Fibroblast of lung (primary cell): ENCODE results near the gene GREB1. TPM values are rescaled to one million over a fixed set of nuclear protein-coding genes. Genes with fewer than 3 reads are reported as not detected.

ENCODE experiments used
- DNase-seq, 2 donors: peaks; one replicate each; pipeline versions ENCODE4 v3.0.0 to v3.0.0-alpha.2; 2010; ENCODE audit warnings: low read depth in 2 of 2
- H2AFZ ChIP-seq: 2 replicates; pipeline ENCODE4 v1.5.1; 2012; ENCODE audit warnings: low read length, control low read depth, inconsistent platforms
- H3K27ac ChIP-seq: 2 replicates; pipeline ENCODE4 v1.5.1; 2011; ENCODE audit warnings: low read length, control low read depth; ENCODE audit not compliant: insufficient read depth
- H3K27me3 ChIP-seq: 2 replicates; pipeline ENCODE4 v1.5.1; 2011; ENCODE audit warnings: mild to moderate bottlenecking, low read length; ENCODE audit not compliant: control insufficient read depth, insufficient read depth
- H3K36me3 ChIP-seq: 2 replicates; pipeline ENCODE4 v1.5.1; 2011; ENCODE audit warnings: low read length; ENCODE audit not compliant: control insufficient read depth, insufficient read depth
- H3K4me1 ChIP-seq: 2 replicates; pipeline ENCODE4 v1.5.1; 2011; ENCODE audit warnings: low read length; ENCODE audit not compliant: control insufficient read depth, insufficient read depth; ENCODE audit errors: extremely low read depth
- H3K4me2 ChIP-seq: 2 replicates; pipeline ENCODE4 v1.5.1; 2011; ENCODE audit warnings: low read length, control low read depth; ENCODE audit not compliant: insufficient read depth; ENCODE audit errors: extremely low read depth
- H3K4me3 ChIP-seq, 4 experiments: fragments of 200-600 bp in 1 of 4; sonication (generic) in 1 of 4; replicated peaks in 1 of 4; 2 replicates each; pipeline ENCODE4 v1.5.1; 2011 to 2016; ENCODE audit warnings: low read length in 4 of 4, low read depth in 3 of 4, mild to moderate bottlenecking in 3 of 4, control low read depth in 2 of 4, inconsistent platforms in 1 of 4, mixed read lengths in 1 of 4; ENCODE audit not compliant: insufficient read depth in 1 of 4; ENCODE audit errors: control extremely low read depth in 1 of 4
- H3K79me2 ChIP-seq: 2 replicates; pipeline ENCODE4 v1.5.1; 2012; ENCODE audit warnings: mild to moderate bottlenecking, low read length, inconsistent platforms; ENCODE audit not compliant: control insufficient read depth, insufficient read depth
- H3K9ac ChIP-seq: 2 replicates; pipeline ENCODE4 v1.5.1; 2011; ENCODE audit warnings: mild to moderate bottlenecking, low read length, control low read depth; ENCODE audit not compliant: insufficient read depth
- H3K9me3 ChIP-seq: 2 replicates; pipeline ENCODE4 v1.5.1; 2012; ENCODE audit warnings: low read depth, low read length; ENCODE audit not compliant: control insufficient read depth, insufficient read depth
- H4K20me1 ChIP-seq: 2 replicates; pipeline ENCODE4 v1.5.1; 2011; ENCODE audit warnings: low read length; ENCODE audit not compliant: control insufficient read depth, insufficient read depth; ENCODE audit errors: extremely low read depth
- EZH2 ChIP-seq: IDR thresholded peaks from 2 replicates; pipeline ENCODE4 v1.5.1; 2012; ENCODE audit warnings: low read length, control low read depth, mild to moderate bottlenecking; ENCODE audit errors: missing control alignments
- polyA plus RNA-seq, 2 donors: library from polyadenylated mRNA; depleted of rRNA in 1 of 2; stranded (reverse) in 1 of 2; unstranded in 1 of 2; fragments of >200 nt; gene quantifications; 2 replicates each; pipeline ENCODE4 v1.2.1, GENCODE V29; 2011 to 2012; ENCODE audit warnings: missing spikeins in 1 of 2
- total RNA-seq: library from RNA; depleted of rRNA; stranded (reverse); fragments of >200 nt; gene quantifications from 2 replicates; pipeline ENCODE4 v1.2.1, GENCODE V29; 2014
- TF ChIP-seq, protein P1 (sequence below), 2 donors: IDR thresholded peaks in 1 of 2; conservative IDR thresholded peaks in 1 of 2; 1 replicate in 1 of 2; 2 replicates in 1 of 2; pipeline ENCODE4 v1.5.1; 2011 to 2012; ENCODE audit warnings: low read length in 2 of 2, control low read depth in 1 of 2, inconsistent platforms in 1 of 2, low read depth in 1 of 2, mild to moderate bottlenecking in 1 of 2

Gene GREB1
- total and polyA plus RNA-seq, 2 donors (not counting 1 experiment from before 2014, with no cell fraction given): 0.06 to 2.0 TPM

DNA sequence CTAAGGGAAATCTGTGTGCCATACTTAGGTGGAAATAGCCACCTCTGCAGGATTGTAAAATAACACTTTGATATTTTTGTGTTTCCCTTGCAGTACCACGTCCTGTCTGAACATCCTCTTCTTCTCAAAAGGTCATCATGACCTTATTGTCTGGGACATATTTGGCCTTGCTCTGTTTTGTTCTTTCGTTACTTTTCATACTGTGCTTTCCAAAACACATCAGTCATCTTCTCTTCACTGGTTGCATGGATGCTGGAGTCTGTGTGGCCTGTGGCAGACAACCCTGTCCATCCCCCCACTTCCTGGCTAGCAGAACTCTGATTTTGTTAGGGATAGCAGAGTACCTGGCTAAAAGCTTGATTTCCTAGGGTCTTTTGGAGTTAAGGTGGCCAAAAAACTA, 9.4 kb upstream of the GREB1 start:
- Histone ChIP-seq H3K9ac (no peak overlapping the region), H3K79me2 (no peaks in the 10 kb centered on the region), H3K4me2 (no peak overlapping the region), H3K27ac (no peak overlapping the region), H3K27me3 (peaks cover 3% of the 10 kb centered on the region), H3K4me1 (no peaks in the 10 kb centered on the region), H3K4me3 (no peak overlapping the region), H4K20me1 (no peaks in the 10 kb centered on the region), H3K9me3 (no peaks in the 10 kb centered on the region), H2AFZ (no peak overlapping the region), H3K36me3 (no peaks in the 10 kb centered on the region)
- no peak for DNase-seq
- TF ChIP-seq EZH2: no peak
- TF ChIP-seq, protein P1, sequence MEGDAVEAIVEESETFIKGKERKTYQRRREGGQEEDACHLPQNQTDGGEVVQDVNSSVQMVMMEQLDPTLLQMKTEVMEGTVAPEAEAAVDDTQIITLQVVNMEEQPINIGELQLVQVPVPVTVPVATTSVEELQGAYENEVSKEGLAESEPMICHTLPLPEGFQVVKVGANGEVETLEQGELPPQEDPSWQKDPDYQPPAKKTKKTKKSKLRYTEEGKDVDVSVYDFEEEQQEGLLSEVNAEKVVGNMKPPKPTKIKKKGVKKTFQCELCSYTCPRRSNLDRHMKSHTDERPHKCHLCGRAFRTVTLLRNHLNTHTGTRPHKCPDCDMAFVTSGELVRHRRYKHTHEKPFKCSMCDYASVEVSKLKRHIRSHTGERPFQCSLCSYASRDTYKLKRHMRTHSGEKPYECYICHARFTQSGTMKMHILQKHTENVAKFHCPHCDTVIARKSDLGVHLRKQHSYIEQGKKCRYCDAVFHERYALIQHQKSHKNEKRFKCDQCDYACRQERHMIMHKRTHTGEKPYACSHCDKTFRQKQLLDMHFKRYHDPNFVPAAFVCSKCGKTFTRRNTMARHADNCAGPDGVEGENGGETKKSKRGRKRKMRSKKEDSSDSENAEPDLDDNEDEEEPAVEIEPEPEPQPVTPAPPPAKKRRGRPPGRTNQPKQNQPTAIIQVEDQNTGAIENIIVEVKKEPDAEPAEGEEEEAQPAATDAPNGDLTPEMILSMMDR (conservative IDR thresholded peaks at IDR 0.05 in 1 of 2, IDR thresholded peaks at IDR 0.05 in 1 of 2; ENCODE audit: low read depth in 1 of 2, low read length in 2 of 2): no peak

- no peak overlapping the region for H2AFZ ChIP-seq
- no peak overlapping the region for H3K9ac ChIP-seq
- no peaks in the 10 kb centered on the region for H3K9me3 ChIP-seq
- no peak overlapping the region for H3K4me3 ChIP-seq
- no peak for DNase-seq
- peaks cover 3% of the 10 kb centered on the region for H3K27me3 ChIP-seq
- H3K4me2 ChIP-seq: no peak overlapping the region
- no peaks in the 10 kb centered on the region for H4K20me1 ChIP-seq
- H3K4me1 ChIP-seq: no peaks in the 10 kb centered on the region
- TF ChIP-seq EZH2: no peak
- TF ChIP-seq, protein P1 (conservative IDR thresholded peaks at IDR 0.05 in 1 of 2, IDR thresholded peaks at IDR 0.05 in 1 of 2; ENCODE audit: low read depth in 1 of 2, low read length in 2 of 2): no peak
- no peaks in the 10 kb centered on the region for H3K36me3 ChIP-seq
- no peak overlapping the region for H3K27ac ChIP-seq
- no peaks in the 10 kb centered on the region for H3K79me2 ChIP-seq
Observed at GRCh38 chr2:11525762-11526161, 8.1 kb upstream of the GREB1 start.

- Histone ChIP-seq H4K20me1 (no peaks in the 10 kb centered on the region), H3K4me1 (no peaks in the 10 kb centered on the region), H3K27me3 (peaks cover 3% of the 10 kb centered on the region), H3K79me2 (no peaks in the 10 kb centered on the region), H3K4me2 (no peak overlapping the region), H3K9ac (no peak overlapping the region), H2AFZ (no peak overlapping the region), H3K27ac (no peak overlapping the region), H3K4me3 (no peak overlapping the region), H3K36me3 (no peaks in the 10 kb centered on the region), H3K9me3 (no peaks in the 10 kb centered on the region)
- TF ChIP-seq, protein P1 (conservative IDR thresholded peaks at IDR 0.05 in 1 of 2, IDR thresholded peaks at IDR 0.05 in 1 of 2; ENCODE audit: low read depth in 1 of 2, low read length in 2 of 2): no peak
- TF ChIP-seq EZH2: no peak
- DNase-seq: no peak
Observed at GRCh38 chr2:11527001-11527400, 6.8 kb upstream of the GREB1 start.
